Sigmoid colon (tissue), 4 donors: ENCODE results near the gene ACTL8.

ENCODE experiments used
- POLR2A ChIP-seq, 2 donors: fragments of 450-650 bp; IDR thresholded peaks; one replicate each; pipeline ENCODE4 v1.6.1; 2016; ENCODE audit warnings: antibody characterized with exemption in 2 of 2, mild to moderate bottlenecking in 2 of 2, moderate library complexity in 2 of 2
- POLR2AphosphoS5 ChIP-seq, 4 donors: sonication (generic); formaldehyde crosslinking; IDR thresholded peaks; one replicate each; pipeline ENCODE4 v1.6.1; 2017; ENCODE audit warnings: antibody characterized with exemption in 4 of 4
- TF ChIP-seq, protein P1 (sequence below), 4 experiments: fragments of 450-650 bp in 3 of 4; fragments of 200-600 bp in 1 of 4; IDR thresholded peaks; one replicate each; pipeline ENCODE4 v1.5.1; 2016 to 2019; ENCODE audit warnings: antibody characterized with exemption in 4 of 4, mild to moderate bottlenecking in 3 of 4, moderate library complexity in 2 of 4

DNA sequence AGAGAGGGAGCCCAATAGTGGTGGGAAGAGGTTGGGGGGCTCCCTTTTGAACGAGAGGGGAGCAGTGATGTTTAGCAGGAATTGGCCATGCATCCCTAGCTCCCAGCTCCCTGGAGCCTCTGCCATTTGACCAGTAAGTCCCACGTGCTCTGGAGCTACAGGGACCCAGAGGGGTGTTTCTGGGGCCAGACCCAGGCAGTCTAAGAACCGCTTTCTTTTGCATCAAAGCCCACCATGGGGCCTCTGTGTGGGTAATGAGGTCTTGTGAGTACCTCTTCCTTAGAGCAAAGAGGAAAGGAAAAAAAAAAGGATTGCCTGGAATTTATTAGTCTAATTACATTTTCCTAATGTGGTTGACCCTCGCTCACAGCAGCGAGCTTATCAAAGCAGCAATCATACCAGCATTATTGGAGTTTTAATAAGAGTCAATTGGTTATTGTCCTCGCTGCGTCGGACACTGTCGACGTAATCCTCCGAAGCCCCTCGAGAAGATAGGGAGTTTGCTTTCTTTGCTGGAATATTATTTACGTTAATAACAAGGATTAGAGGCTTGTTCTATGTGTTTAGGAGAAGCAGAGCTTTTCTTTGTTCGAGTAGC lies 17.6 kb downstream of the ACTL8 start:
- TF ChIP-seq, protein P1, sequence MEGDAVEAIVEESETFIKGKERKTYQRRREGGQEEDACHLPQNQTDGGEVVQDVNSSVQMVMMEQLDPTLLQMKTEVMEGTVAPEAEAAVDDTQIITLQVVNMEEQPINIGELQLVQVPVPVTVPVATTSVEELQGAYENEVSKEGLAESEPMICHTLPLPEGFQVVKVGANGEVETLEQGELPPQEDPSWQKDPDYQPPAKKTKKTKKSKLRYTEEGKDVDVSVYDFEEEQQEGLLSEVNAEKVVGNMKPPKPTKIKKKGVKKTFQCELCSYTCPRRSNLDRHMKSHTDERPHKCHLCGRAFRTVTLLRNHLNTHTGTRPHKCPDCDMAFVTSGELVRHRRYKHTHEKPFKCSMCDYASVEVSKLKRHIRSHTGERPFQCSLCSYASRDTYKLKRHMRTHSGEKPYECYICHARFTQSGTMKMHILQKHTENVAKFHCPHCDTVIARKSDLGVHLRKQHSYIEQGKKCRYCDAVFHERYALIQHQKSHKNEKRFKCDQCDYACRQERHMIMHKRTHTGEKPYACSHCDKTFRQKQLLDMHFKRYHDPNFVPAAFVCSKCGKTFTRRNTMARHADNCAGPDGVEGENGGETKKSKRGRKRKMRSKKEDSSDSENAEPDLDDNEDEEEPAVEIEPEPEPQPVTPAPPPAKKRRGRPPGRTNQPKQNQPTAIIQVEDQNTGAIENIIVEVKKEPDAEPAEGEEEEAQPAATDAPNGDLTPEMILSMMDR (IDR thresholded peaks at IDR 0.05): no peak
- no peak for TF ChIP-seq POLR2AphosphoS5 (IDR thresholded peaks at IDR 0.05)
- no peak for TF ChIP-seq POLR2A (IDR thresholded peaks at IDR 0.05)
